GM13977 (cell line): ENCODE data around the gene PTGS1.

Experiments
- DNase-seq: peaks from one replicate; pipeline ENCODE4 v3.0.0; 2012; ENCODE audit warnings: low spot score
- in situ Hi-C: fragments of 300-500 bp; cut with MboI; formaldehyde crosslinking; loops from one replicate; pipeline ENCODE4 v1.12.0; 2022; ENCODE audit warnings: low sequenced_read_pairs, low pct_unique_long_range_greater_than_20kb, mixed read lengths, inconsistent platforms; ENCODE audit not compliant: unreplicated experiment
- TF ChIP-seq, protein P1 (sequence below): IDR thresholded peaks from 2 replicates; pipeline ENCODE4 v1.5.1; 2012; ENCODE audit warnings: mild to moderate bottlenecking, control low read depth; ENCODE audit not compliant: insufficient read depth; ENCODE audit errors: extremely low read depth, missing control alignments

PTGS1 gene

DNA sequence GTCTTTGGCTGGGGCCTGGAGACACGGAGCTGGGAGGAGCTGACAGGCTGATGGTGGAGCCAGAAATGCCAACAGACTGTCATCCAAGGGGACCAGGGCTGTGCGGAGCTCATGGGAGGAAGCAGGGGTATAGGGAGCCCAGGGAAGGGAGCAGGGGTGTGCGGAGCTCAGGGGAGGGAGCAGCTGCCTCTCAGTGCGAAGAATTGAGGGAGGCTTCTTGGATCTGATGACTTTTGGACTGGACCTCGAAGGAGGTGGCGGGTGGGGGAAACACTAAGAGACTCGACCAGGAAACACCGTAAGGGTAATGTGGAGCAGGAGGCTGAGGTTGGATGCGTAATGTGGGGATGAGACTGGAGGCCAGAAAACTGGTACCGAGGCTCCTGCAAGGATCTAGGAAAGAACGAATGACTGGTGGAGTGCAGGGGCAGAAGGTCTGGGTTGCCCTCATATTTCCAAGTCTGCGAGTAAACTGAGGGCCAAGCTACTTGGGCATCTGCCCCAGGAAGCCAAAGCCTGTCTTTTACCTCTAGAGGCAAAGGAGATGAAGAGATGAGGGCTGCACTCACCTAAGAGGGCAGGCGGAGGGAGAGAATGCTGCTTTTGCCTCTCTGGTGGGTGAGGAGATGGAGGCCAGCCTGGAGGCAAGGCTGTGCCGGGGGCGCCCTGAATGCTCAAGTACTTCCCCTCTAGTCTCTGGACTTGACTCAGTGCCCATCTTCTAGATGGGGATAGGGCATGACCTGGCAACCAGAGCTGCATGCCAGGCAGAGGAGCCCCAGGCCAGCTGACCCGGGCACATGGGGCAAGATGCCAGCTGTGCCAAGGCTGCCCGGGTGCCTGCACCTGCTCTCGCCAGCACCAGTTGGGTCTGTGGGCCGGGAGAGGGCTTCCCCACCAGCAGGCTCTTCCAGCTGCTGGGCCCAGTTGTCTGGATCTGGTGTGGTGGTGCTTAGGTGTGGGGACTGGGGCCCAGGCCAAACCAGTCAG lies 2.3 kb downstream of the PTGS1 start:
- DNase-seq, result no peak
- in situ Hi-C loops, result no loop called here
- TF ChIP-seq, protein P1, sequence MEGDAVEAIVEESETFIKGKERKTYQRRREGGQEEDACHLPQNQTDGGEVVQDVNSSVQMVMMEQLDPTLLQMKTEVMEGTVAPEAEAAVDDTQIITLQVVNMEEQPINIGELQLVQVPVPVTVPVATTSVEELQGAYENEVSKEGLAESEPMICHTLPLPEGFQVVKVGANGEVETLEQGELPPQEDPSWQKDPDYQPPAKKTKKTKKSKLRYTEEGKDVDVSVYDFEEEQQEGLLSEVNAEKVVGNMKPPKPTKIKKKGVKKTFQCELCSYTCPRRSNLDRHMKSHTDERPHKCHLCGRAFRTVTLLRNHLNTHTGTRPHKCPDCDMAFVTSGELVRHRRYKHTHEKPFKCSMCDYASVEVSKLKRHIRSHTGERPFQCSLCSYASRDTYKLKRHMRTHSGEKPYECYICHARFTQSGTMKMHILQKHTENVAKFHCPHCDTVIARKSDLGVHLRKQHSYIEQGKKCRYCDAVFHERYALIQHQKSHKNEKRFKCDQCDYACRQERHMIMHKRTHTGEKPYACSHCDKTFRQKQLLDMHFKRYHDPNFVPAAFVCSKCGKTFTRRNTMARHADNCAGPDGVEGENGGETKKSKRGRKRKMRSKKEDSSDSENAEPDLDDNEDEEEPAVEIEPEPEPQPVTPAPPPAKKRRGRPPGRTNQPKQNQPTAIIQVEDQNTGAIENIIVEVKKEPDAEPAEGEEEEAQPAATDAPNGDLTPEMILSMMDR, result no peak

DNA sequence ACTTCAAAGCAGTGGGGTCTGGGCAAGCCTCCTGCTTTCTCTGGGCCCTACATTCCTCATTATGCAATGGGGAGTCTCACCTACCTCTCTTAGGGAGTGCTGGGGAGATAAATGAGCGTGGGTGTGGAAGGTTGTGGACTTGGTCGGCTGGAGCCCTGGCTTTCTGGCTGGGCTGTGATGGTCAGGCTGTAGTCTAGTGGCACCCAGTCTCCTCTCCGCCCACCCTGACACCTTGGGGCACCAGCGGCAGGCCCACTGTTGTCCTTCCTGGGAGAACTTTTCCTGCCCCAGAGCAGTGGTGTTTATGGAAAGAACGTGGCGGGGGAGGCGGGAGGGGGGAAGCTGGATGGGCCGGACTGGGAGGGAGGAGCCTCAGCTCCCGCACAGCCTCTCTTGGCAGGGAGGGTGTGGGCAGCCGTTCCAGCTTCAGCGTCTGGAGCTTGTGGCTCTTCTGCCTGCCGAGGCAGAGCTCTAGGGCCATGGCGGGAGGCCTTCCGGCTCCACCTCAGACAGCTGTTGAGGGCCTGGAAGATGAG lies 4.1 kb downstream of the PTGS1 start:
- DNase-seq, result no peak
- TF ChIP-seq, protein P1, result no peak
- in situ Hi-C loops, result no loop called here

DNA sequence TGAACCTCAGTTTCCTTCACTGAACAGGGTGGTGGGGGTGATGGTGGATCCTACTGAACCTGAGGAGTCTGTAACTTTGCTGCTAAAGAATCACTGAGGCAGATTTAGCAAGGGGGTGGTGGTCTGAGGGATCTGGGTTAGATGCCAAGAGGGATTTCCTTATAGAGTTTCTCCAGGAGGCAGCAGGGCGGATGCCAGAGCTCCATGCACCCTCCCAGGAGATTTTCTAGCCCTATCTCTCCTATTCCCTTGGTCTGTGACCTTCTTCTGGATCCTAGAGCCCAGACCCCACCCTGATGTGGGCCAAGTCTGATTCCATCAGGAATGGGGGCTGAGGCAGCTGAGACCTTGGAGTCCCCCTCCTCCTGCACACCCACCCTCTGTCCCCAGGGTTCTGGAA lies 6.0 kb downstream of the PTGS1 start:
- in situ Hi-C loops, result no loop called here
- DNase-seq, result no peak
- TF ChIP-seq, protein P1, result no peak

DNA sequence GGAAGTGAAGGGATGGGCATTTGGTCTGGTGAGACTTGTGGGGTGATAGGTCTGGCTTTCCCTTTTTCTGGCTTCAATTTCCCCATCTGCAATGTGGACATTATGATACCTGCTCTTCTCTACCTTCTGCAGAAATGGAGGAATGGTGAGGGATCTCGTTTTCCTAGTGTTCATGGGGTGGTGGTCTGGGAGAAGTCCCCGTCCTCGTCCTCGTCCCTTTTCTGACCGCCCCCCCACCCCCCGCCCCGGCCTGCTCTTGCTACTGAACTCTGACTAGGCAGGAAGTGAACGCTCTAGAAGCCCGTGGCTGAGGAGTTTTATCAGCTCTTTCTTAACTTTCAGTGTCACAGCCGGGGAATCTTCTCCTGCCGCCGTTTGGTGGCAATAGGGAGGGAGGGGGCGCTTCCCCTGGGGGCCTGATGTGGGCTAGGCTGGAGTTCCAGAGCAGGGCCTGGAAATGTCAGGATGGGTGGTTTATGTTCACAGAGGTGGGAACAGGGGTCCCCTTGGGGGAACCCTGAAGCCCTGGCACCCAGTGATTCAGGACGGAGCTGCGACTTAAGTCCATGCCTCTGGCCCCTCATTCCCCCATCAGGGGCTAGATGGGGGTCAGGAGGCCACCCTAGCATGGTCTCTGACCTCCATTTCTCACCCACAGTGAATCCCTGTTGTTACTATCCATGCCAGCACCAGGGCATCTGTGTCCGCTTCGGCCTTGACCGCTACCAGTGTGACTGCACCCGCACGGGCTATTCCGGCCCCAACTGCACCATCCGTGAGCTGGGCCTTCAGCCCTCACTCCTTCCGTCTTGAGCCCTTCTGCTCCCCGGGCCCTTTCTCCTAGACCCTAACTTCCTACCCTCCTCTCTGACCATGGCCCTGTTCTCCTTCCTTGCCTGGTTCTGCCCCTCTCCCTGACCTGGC lies 6.7 kb downstream of the PTGS1 start:
- no peak for DNase-seq
- TF ChIP-seq, protein P1, result no peak
- in situ Hi-C loops, result no loop called here

DNA sequence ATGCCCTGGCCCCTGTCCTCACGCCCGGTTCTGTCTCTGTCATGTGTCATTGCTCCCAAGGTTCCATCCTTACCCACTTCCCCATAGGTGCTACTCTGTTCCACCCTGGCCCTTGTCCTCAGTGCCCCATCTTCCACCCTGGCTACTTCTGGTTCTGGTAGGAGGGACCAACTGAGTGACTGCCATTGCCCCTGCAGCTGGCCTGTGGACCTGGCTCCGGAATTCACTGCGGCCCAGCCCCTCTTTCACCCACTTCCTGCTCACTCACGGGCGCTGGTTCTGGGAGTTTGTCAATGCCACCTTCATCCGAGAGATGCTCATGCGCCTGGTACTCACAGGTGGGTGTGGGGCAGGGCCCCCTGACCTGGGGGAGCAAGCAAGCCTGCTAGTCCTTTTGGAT lies 7.4 kb downstream of the PTGS1 start:
- in situ Hi-C loops, result no loop called here
- TF ChIP-seq, protein P1, result no peak
- no peak for DNase-seq

DNA sequence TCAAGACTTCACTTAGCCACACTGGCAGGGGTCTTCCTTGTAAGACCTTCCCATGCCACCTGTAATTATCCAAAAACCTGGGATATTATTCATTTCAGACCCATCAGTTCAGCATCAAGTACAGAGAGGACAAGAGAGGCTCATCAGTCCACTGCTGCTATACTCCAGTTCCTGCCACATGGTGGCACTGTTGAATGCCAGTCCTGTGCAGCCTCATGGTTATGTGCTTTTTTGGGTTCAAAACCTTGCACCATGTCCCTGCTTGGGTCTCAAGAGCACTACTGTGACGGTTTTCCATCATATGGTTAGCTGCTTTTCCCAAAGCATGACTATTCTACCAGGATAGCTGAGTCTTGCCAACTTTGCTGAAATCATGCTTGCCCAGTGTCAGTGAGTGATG lies 8.5 kb downstream of the PTGS1 start:
- in situ Hi-C loops, result no loop called here

More for the DNA sequence above, 8.5 kb downstream of the PTGS1 start:
- no peak for DNase-seq
- TF ChIP-seq, protein P1, result peak; percentile 43
